GM20431 (cell line): ENCODE data around the gene NEURL2.
"Not testable (repeated sequence)": the region's sequence is repeated elsewhere in the genome, so short reads cannot be mapped to it uniquely, and the experiment has no call there.

Experiments used
- in situ Hi-C: fragments of 300-500 bp; cut with MseI, MboI; formaldehyde crosslinking; loops from one replicate; pipeline ENCODE4 v1.15.0; 2020; ENCODE audit warnings: low sequenced_read_pairs; ENCODE audit not compliant: unreplicated experiment

The NEURL2 gene

GRCh38 chr20:45878076-45878761 is 12.8 kb downstream of the NEURL2 start:
- in situ Hi-C loops: no loop called here

GRCh38 chr20:45874576-45874975 is 16.4 kb downstream of the NEURL2 start:
- in situ Hi-C loops: no loop called here

DNA sequence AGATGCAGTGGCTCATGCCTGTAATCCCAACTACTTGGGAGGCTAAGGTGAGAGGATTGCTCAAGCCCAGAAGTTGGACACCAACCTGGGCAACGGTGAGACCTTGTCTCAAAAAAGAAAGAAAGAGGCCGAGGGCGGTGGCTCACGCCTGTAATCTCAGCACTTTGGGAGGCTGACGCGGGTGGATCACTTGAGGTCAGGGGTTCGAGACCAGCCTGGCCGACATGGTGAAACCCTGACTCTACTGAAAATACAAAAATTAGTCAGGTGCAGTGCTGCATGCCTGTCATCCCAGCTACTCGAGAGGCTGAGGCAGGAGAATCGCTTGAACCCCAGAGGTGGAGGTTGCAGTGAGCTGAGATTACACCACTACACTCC is 16.9 kb downstream of the NEURL2 start:
- in situ Hi-C loops: not testable (repeated sequence)

- in situ Hi-C loops: no loop called here
These were observed 17.5 kb downstream of the NEURL2 start for GRCh38 chr20:45873409-45874103.

DNA sequence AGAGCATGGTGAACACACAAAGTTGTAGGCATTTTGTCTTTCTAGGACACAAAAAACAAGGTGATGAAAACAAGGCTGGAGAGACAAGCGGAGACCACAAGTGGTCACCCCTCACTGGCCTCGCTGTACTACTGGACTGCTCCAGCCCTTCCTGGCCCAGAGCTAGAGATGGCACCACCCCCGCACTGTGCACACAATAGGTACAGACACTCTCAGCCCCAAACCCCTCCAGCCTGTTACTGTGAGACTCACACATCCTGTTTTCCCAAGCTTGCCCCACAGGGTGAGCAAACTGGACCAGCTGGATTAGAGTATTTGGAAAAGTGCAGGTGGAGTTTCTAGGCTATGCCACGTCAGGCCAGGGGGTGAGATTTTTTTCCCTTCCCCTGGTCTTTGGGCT is 18.4 kb downstream of the NEURL2 start:
- in situ Hi-C loops: no loop called here

- in situ Hi-C loops: no loop called here
These were observed 23.2 kb downstream of the NEURL2 start for GRCh38 chr20:45867819-45868176.

DNA sequence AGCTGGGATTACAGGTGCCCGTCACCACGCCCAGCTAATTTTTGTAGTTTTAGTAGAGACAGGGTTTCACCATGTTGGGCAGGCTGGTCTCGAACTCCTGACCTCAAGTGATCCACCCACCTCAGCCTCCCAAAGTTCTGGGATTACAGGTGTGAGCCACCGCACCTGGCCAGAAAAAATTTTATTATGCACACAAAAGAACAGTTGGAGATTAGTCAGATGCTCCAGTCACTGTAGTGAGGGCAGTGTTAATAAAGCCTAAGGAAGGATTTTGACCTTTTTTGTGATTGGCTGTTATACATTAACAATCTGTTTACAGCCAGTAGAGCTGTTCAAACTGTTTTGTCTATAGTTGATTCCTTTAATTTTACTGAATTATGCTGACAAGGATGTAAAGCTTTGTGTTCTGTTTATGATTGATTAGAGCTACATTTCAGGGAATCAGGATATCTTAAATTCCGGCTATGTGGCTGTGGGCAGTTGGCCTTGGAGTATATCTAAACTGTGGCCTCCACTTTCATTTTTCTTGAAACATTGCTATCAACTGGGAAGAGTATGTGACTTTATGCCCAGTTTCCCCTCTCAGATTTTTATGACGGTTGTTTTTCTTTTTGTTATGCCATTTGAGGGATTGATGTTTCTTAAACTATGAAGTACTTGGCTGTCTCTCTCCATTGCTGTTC is 23.7 kb downstream of the NEURL2 start:
- in situ Hi-C loops: no loop called here

DNA sequence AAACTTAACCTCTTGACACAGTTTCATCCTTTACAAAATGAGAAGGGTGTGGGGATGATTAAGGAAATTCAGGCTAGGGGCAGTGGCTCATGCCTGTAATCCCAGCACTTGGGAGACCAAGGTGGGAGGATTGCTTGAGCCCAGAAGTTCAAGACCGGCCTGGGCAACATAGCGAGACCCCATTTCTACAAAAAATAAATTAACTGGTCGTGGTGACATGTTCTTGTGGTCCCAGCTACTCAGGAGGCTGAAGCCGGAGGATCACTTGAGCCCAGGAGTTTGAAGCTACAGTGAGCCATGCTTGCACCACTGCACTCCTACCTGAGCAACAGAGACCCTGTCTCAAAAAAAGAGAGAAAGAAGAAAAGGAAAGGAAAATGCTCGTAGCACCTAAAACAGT is 24.6 kb downstream of the NEURL2 start:
- in situ Hi-C loops: no loop called here

- in situ Hi-C loops: no loop called here
These were observed 27.2 kb downstream of the NEURL2 start for GRCh38 chr20:45863543-45864470.

DNA sequence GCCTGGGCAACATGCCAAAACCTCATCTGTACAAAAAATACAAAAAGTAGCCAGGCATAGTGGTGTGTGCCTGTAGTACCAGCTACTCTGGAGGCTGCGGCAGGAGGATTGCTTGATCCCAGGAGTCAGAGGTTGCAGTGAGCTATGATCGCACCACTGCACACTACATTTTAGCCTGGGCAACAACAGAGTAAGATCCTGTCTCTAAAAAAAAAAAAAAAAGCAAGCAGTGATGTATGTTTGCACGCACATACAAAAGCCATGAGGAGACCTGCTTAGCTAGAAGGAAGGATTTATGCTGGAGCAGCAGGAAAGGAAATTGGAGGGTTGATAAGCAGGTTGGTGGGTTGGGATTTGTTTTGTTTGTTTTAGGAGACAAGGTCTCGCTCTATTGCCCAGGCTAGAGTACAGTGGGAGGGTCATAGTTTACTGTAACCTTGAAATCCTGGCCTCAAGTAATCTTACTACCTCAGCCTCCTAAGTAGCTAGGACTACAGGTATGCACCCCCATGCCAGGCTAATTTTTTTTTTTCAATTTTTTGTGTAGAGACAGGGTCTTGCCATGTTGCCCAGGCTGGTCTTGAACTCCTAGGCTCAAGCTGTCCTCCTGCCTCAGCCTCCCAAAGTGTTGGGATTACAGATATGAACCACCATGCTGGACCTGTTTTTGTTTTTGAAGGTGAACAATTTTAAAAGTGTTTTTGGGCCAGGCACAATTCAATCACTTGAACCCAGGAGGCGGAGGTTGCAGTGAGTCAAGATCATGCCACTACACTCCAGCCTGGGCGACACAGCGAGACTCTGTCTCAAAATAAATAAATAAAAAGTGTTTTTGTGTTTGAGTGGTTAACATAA is 29.6 kb downstream of the NEURL2 start:
- in situ Hi-C loops: no loop called here

DNA sequence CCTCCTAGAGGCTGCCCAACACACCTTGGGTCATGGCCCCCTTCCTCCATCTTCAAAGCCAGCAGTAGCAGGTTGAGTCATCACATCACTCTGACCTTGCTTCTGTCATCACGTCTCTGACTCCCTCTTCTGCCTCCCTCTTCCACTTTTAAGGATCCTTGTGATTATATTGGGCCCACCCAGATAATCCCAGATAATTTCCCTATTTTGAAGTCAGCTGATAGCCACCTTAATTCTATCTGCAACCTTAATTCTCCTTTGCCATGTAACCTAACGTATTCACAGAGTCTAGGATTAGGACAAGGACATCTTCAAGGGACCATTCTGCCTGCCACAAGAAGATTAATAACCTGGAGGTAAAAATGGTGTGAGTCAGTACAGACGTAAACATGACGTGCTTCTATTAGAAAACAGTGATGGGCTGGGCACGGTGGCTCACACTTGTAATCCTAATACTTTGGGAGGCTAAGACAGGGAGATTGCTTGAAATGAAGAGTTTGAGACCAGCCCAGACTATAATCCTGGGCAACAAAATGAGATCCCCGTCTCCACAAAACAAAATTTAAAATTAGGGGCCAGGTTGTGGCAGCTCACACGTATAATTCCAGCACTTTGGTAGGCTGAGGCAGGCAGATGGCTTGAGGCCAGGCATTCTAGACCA is 30.3 kb downstream of the NEURL2 start:
- in situ Hi-C loops: no loop called here

GRCh38 chr20:45859916-45860315 is 31.1 kb downstream of the NEURL2 start:
- in situ Hi-C loops: no loop called here

DNA sequence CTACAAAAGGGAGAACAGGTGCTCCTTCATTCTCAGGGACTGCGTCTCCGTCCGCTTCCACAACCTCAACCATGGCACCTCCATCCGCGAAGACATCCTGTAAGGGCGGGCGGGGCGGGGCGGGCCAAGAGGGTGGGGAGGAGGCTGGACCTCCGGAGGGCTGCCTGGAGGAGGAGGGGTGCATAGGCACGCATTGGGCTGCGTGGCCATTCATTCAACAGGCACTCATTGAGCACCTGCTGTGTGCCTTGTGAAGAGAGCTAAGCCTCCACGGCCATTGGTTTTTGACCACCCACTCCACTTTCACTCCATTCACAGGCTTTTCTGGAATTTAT is 33.2 kb downstream of the NEURL2 start:
- in situ Hi-C loops: no loop called here

DNA sequence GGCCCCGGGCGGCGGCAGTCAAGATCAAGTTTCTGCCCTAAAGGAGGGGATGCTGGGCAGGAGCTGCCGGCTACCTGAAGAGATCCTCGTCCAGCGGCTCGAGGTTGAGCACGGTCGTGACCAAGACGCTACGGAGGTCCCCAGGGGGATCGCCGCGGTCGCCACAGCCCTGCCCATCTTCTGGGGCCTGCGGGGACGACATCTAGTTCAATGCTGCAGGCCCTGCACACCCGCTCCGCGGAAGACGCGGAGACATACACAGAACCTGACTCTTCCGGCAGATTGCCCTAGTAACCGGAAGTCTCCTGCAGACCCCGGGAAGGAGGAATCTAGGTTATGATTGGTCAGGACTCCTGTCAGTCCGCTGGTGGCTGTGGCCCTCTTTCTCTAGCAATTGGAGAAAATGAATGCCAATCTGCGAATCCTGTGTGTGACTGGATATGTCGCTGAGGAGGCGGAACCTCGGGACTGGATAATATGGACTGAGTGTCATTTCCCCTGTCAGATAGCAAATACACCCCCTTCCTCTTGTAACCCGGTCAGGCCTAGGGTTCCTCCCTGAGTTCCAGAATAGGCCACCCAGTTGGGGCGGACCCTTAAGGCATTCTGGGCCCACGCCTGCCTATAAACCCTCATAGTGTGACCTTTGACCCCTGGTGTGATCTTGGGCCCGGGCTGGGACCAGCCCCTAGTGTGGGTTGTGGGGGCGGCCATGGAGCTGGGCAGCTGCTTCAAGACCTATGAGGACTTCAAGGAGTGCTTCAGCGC is 33.7 kb downstream of the NEURL2 start, which contains the start of the genes ACOT8 and ZSWIM3:
ACOT8 (minus strand) TSS at position 279 of the 768 bp plus-strand sequence; CDS start at position 202, 77 bp downstream.
ZSWIM3 (plus strand) TSS at position 501 of the 768 bp plus-strand sequence; CDS start at position 713, 212 bp downstream.
- in situ Hi-C loops: no loop called here

- in situ Hi-C loops: no loop called here
These were observed 37.5 kb downstream of the NEURL2 start for GRCh38 chr20:45853484-45853883.

DNA sequence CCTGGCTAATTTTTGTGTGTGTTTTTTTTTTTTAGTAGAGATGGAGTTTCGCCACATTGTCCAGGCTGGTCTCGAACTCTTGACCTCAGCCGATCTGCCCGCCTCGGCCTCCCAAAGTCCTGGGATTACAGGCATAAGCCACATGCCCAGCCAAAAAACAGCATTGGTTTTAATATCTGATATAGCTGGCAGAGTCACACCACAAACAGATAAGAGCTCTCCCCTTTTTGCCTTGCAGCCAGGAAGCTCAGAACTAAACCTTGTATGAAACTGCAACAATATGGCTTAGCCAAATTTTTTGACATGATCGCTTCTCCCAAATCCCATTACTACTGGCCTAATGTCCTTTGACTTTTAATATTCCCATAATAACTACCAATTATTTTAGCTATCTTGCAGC is 38.7 kb downstream of the NEURL2 start:
- in situ Hi-C loops: no loop called here

DNA sequence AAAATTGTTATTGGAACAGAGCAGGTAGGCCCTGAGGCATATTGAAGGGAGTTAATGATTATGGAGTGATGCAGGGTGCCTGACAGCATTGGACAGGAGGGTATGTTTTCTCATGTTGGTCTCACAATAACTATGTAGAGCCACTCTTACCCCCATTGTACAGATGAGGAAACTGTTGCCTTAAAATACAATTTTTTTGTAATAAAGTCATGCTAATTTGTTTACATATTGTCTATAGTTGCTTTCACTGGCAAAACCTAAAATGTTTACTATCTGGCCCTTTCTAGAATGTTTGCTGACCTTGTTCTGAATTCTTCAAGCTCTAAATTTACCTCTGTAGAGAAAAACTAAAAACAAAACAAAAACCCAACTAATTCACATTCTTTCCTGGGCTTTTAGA is 39.5 kb downstream of the NEURL2 start:
- in situ Hi-C loops: no loop called here

DNA sequence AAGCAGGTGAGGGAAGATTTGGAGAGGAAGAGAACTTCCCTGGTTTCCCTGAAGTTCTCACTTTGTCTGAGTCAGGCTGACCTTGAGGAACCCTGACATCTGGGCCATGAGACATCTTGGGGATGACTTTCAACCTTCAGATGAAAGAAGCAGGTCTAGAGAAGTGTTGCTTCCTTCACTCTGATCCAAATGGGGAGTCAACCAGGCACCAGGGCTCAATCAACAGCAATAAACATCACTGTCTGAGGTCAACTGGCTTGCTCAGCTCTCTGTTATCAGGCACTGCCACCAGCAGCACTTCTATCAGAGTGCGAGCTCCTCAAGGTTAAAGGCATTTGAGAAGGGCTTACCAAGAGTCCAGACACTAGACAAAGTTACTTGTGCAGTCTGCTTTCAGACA is 40.1 kb downstream of the NEURL2 start:
- in situ Hi-C loops: no loop called here
